ENCODE data around the gene HOXA7. TPM values are rescaled to one million over a fixed set of nuclear protein-coding genes. Genes with fewer than 3 reads are reported as not detected.

The HOXA7 gene
- total RNA-seq, 4 donors from 2014 or later, result 3.3 to 11.8 (median 5.7) TPM

GRCh38 chr7:27160546-27161213 is 4.2 kb upstream of the HOXA7 start:
- Histone ChIP-seq H3K27ac (peak overlapping the region; percentile 55 to 93 (median 84)), H3K9me3 (peaks cover 0 to 11% (median 0%) of the 10 kb centered on the region in 4 donors), H3K27me3 (no peaks in the 10 kb centered on the region), H3K36me3 (no peaks in the 10 kb centered on the region), H3K4me1 (peaks cover 0 to 39% (median 9%) of the 10 kb centered on the region in 4 donors), H3K4me3 (peak overlapping the region; percentile 53 to 81 (median 70))
- DNase-seq, result peak; percentile 91 to 96 (median 95)
- TF ChIP-seq POLR2A (IDR thresholded peaks at IDR 0.05) (no peak), CTCF (IDR thresholded peaks at IDR 0.05) (peak; percentile 96 to 100 (median 100))

- H3K36me3 ChIP-seq, result no peaks in the 10 kb centered on the region
- H3K27me3 ChIP-seq, result no peaks in the 10 kb centered on the region
- peaks cover 0 to 44% (median 9%) of the 10 kb centered on the region in 4 donors for H3K4me1 ChIP-seq
- DNase-seq, result peak in 2 of 3 donors; percentile 51 to 64
- peaks cover 0 to 7% (median 0%) of the 10 kb centered on the region in 4 donors for H3K9me3 ChIP-seq
- TF ChIP-seq CTCF (IDR thresholded peaks at IDR 0.05) (no peak), POLR2A (IDR thresholded peaks at IDR 0.05) (no peak)
- peak overlapping the region; percentile 53 to 81 (median 70) for H3K4me3 ChIP-seq
- peak overlapping the region; percentile 55 to 93 (median 84) for H3K27ac ChIP-seq
Observed at GRCh38 chr7:27160145-27160545, 3.7 kb upstream of the HOXA7 start.

- Histone ChIP-seq H3K27ac (peak overlapping the region in 3 of 4 donors; percentile 76 to 93 (median 91)), H3K4me3 (peak overlapping the region in 2 of 4 donors; percentile 74 to 81), H3K9me3 (peaks cover 0 to 7% (median 0%) of the 10 kb centered on the region in 4 donors), H3K27me3 (no peaks in the 10 kb centered on the region), H3K4me1 (peaks cover under 1 to 50% (median 12%) of the 10 kb centered on the region in 4 donors), H3K36me3 (no peaks in the 10 kb centered on the region)
- no peak for TF ChIP-seq POLR2A (IDR thresholded peaks at IDR 0.05)
- peak in 2 of 3 donors; percentile 53 to 67 for DNase-seq
Observed at GRCh38 chr7:27159266-27160144, 3.0 kb upstream of the HOXA7 start.

GRCh38 chr7:27158436-27159265 is 2.2 kb upstream of the HOXA7 start:
- peak in 2 of 3 donors; percentile 47 to 67 for DNase-seq
- H3K27me3 ChIP-seq, result no peaks in the 10 kb centered on the region
- peak overlapping the region in 2 of 4 donors; percentile 74 to 81 for H3K4me3 ChIP-seq
- no peak for TF ChIP-seq CTCF (IDR thresholded peaks at IDR 0.05)
- no peaks in the 10 kb centered on the region for H3K36me3 ChIP-seq
- peaks cover 0 to 7% (median 0%) of the 10 kb centered on the region in 4 donors for H3K9me3 ChIP-seq
- H3K4me1 ChIP-seq, result peaks cover 3 to 58% (median 12%) of the 10 kb centered on the region in 4 donors
- H3K27ac ChIP-seq, result peak overlapping the region in 3 of 4 donors; percentile 76 to 93 (median 91)

GRCh38 chr7:27157702-27158431 is 1.4 kb upstream of the HOXA7 start:
- H3K27ac ChIP-seq, result peak overlapping the region in 3 of 4 donors; percentile 76 to 93 (median 91)
- peak overlapping the region in 2 of 4 donors; percentile 74 to 81 for H3K4me3 ChIP-seq

More at GRCh38 chr7:27157702-27158431, 1.4 kb upstream of the HOXA7 start:
- H3K9me3 ChIP-seq, result peaks cover 0 to 7% (median 0%) of the 10 kb centered on the region in 4 donors
- peak in 2 of 3 donors; percentile 47 to 70 for DNase-seq
- TF ChIP-seq POLR2A (IDR thresholded peaks at IDR 0.05), result no peak
- no peak for TF ChIP-seq CTCF (IDR thresholded peaks at IDR 0.05)
- H3K4me1 ChIP-seq, result peaks cover 3 to 66% (median 12%) of the 10 kb centered on the region in 4 donors
- H3K36me3 ChIP-seq, result no peaks in the 10 kb centered on the region
- no peaks in the 10 kb centered on the region for H3K27me3 ChIP-seq

All from Peyer's patch (tissue), 4 donors.